ENCODE results near the gene PDCD11.

GRCh38 chr10:103480521-103480920 lies 84.1 kb downstream of the PDCD11 start:
- TF ChIP-seq CTCF (IDR thresholded peaks at IDR 0.05; ENCODE audit: poor library complexity, severe bottlenecking): no peak
- no peak for TF ChIP-seq POLR2AphosphoS5 (IDR thresholded peaks at IDR 0.05)
